ENCODE results near the gene ACOT4.

The ACOT4 gene

DNA sequence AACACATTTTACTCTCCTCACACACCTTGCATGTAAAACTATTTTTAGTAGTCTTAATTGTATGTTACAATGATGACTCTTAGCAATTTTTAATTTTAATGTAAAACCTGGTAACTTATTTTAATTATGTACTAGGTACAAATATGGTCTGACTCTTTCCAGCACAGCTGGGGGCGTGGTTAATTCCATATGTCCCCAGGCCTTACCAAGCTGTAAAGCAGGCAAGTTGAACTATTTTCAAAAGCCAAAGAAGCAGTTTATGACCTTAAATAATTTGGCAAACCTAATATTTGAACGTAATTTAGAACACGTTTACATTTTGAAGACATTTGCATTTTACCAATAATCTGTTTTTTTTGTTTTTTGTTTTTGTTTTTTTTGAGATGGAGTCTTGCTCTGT is 11.3 kb downstream of the ACOT4 start:
- POLR2A ChIA-PET: no interaction called here
- DNase-seq (ENCODE audit: low read depth, low spot score): no peak
- CTCF ChIA-PET: no interaction called here
- H3K4me3 ChIP-seq (ENCODE audit: low read depth, low read length): no peak overlapping the region
- no peak for TF ChIP-seq CTCF (IDR thresholded peaks at IDR 0.05; ENCODE audit: insufficient read depth, low read length, missing control alignments)

- ChIA-PET CTCF (no interaction called here), POLR2A (no interaction called here)
Observed at GRCh38 chr14:73606271-73606670, 14.6 kb downstream of the ACOT4 start.

GRCh38 chr14:73607241-73607640 is 15.6 kb downstream of the ACOT4 start:
- no peak overlapping the region for H3K4me3 ChIP-seq (ENCODE audit: low read depth, low read length)
- POLR2A ChIA-PET: no interaction called here
- no peak for TF ChIP-seq CTCF (IDR thresholded peaks at IDR 0.05; ENCODE audit: insufficient read depth, low read length, missing control alignments)
- CTCF ChIA-PET: no interaction called here
- no peak for DNase-seq (ENCODE audit: low read depth, low spot score)

More at GRCh38 chr14:73606271-73606670, 14.6 kb downstream of the ACOT4 start:
- no peak for TF ChIP-seq CTCF (IDR thresholded peaks at IDR 0.05; ENCODE audit: insufficient read depth, low read length, missing control alignments)
- H3K4me3 ChIP-seq (ENCODE audit: low read depth, low read length): no peak overlapping the region
- no peak for DNase-seq (ENCODE audit: low read depth, low spot score)

DNA sequence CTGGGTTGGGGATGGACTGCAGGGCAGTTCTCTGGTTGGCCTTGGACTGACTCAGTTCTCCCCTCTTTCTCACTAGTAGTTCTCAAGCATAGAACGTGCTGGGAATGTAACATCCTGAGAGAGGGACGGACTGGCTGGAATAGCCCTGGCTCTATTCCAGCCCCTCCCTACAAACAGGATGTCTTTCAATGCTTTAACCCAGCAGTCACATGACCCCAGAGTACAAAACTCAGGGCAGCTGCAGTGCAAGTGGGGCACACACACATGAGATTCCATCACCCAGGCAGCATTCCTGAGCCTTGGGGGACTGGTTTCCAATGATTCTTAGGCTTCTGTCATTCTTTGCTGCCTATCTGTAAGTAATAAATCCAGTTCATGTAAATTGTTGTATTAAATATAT is 19.0 kb downstream of the ACOT4 start:
- no peak for TF ChIP-seq CTCF (IDR thresholded peaks at IDR 0.05; ENCODE audit: insufficient read depth, low read length, missing control alignments)
- DNase-seq (ENCODE audit: low read depth, low spot score): no peak
- ChIA-PET POLR2A (no interaction called here), CTCF (no interaction called here)
- no peak overlapping the region for H3K4me3 ChIP-seq (ENCODE audit: low read depth, low read length)

DNA sequence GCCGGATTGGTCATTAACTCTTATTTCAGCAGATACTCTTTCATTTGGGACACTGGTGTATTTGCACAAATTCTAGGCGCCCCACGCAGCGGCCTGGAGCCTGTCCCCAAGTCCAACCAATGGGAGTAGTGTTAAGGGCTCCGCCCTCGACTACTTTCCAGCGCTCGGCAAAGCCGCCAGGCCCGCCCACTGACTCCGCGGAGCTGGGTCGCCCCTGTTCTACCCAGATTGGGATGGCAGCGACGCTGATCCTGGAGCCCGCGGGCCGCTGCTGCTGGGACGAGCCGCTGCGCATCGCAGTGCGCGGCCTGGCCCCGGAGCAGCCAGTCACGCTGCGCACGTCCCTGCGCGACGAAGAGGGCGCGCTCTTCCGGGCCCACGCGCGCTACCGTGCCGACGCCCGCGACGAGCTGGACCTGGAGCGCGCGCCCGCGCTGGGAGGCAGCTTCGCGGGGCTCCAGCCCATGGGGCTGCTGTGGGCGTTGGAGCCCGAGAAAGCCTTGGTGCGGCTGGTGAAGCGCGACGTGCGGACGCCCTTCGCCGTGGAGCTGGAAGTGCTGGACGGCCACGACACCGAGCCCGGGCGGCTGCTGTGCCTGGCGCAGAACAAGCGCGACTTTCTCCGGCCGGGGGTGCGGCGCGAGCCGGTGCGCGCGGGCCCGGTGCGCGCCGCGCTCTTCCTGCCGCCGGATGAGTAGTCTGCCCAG is 20.8 kb downstream of the ACOT4 start, which contains the start of gene ACOT6:
Gene ACOT6 (plus strand): TSS at position 179 of the 707 bp plus-strand sequence. CDS start 55 bp downstream, at position 234.
- no peak for TF ChIP-seq CTCF (IDR thresholded peaks at IDR 0.05; ENCODE audit: insufficient read depth, low read length, missing control alignments)
- POLR2A ChIA-PET: interaction anchor here (0.6 to 1.0 kb wide), 4 partner anchors 26 to 76 kb away, joined by 3 to 5 read pairs (median 3); partner anchors contain the start of genes ACOT1 and ACOT2
- peak within 1 kb of the TSS; percentile 64 for H3K4me3 ChIP-seq (ENCODE audit: low read depth, low read length)
- no peak for DNase-seq (ENCODE audit: low read depth, low spot score)
- CTCF ChIA-PET: interaction anchor here (0.6 to 2.8 kb wide), 5 partner anchors 11 to 104 kb away, joined by 3 to 17 read pairs (median 3); no protein-coding TSS in a partner anchor

GRCh38 chr14:73613046-73613383 is 21.3 kb downstream of the ACOT4 start:
- peak overlapping the region; percentile 64 for H3K4me3 ChIP-seq (ENCODE audit: low read depth, low read length)
- no peak for DNase-seq (ENCODE audit: low read depth, low spot score)
- TF ChIP-seq CTCF (IDR thresholded peaks at IDR 0.05; ENCODE audit: insufficient read depth, low read length, missing control alignments): no peak
- ChIA-PET POLR2A (interaction anchor here (0.9 to 1.0 kb wide), 2 partner anchors 26 to 44 kb away, joined by 3 to 5 read pairs; partner anchors contain the start of gene ACOT2), CTCF (interaction anchor here (0.6 to 2.8 kb wide), 4 partner anchors 11 to 104 kb away, joined by 3 to 17 read pairs (median 8); no protein-coding TSS in a partner anchor)

Data from AG04449 (cell line).